RPMI8226 (cell line): ENCODE results near the gene LAYN.

Source experiments
- DNase-seq: peaks from one replicate; pipeline ENCODE4 v3.0.0-alpha.2; 2015

Gene LAYN

GRCh38 chr11:111598559-111598958 lies 58.0 kb downstream of the LAYN start:
- DNase-seq = no peak

- no peak for DNase-seq
These were observed 61.1 kb downstream of the LAYN start for GRCh38 chr11:111601636-111601978.

GRCh38 chr11:111601979-111602864 lies 61.7 kb downstream of the LAYN start, which contains the start of gene SIK2:
Gene SIK2 (plus strand): TSS chr11:111602449. CDS start chr11:111602564, 115 bp downstream.
- peak; percentile 99 for DNase-seq

GRCh38 chr11:111602865-111603610 lies 62.5 kb downstream of the LAYN start:
- peak; percentile 59 for DNase-seq

- DNase-seq = no peak
These were observed 63.2 kb downstream of the LAYN start for GRCh38 chr11:111603611-111604130.

GRCh38 chr11:111604392-111605009 lies 64.0 kb downstream of the LAYN start:
- peak; percentile 20 for DNase-seq

- DNase-seq = no peak
These were observed 65.2 kb downstream of the LAYN start for GRCh38 chr11:111605681-111606080.

- no peak for DNase-seq
These were observed 66.5 kb downstream of the LAYN start for GRCh38 chr11:111606986-111607385.

GRCh38 chr11:111607751-111608150 lies 67.2 kb downstream of the LAYN start:
- DNase-seq = no peak
